DMS153 treated with DMSO at 0.1 percent for 48 hours (cell line): ENCODE measurements around the gene SLC5A9.
"Not testable (repeated sequence)": the region's sequence is repeated elsewhere in the genome, so short reads cannot be mapped to it uniquely, and the experiment has no call there.

Experiments used
- DNase-seq: peaks from one replicate; lab custom pipeline; 2025; ENCODE audit not compliant: unreplicated experiment; lab: John Stamatoyannopoulos, UW

Gene SLC5A9

DNA sequence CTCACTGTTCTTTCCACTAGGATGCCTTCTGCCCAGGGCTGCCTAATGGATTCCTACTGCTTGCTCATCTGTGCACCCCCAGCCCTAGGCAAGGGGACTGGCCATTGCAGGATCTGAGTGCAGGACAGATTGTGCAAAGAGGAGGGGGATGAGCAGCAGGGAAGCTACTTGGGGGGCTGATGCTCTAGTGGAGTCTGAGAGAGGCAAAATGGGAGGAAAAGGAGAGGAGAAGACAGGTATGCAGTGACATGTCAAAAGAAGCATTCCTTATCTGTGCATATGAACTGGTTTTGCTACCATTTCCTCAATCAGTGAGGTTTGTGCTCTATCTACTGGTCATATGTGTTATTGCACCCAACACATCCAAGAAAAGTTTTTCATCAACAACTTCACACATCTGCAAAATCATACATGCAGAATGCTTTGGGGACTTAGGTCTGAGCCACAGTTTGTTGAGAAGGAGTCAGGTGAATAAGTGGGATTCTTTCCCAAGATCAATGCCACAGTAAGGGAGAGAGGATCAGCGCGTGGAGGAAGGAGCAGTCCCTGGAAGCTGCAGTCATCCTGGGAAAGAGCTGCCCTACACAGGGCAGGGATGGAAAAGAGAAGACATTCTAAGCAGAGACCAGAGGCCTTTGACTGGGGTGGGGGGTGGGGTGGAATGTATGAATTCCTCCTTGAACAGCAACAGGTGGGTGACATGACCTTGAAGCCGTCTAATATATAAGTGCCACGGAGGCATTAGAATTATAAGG lies 14.4 kb downstream of the SLC5A9 start:
- DNase-seq = peak; percentile 35

DNA sequence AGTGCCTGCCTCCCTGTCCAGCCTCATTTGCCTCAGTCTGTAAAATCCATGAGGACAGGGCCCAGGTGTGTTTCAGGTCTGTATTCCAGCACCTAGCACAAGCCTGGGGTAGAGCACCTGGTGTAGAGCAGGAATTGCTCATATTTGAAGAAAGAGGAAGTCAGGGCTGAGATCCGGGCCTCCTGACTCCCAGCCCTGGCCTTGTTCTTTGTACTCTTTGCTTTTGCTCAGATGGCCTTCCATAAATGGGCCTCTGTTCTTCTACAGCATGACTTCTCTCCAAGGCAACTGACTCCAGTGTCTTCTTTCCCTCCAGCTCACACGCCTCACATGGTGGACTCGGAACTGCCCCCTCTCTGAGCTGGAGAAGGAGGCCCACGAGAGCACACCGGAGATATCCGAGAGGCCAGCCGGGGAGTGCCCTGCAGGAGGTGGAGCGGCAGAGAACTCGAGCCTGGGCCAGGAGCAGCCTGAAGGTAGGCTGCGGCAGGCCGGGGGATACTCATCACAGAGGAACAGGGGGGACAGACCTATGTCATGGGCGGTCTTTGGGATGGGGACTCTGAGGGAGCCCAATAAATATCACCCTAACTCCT lies 19.7 kb downstream of the SLC5A9 start:
- DNase-seq = no peak

DNA sequence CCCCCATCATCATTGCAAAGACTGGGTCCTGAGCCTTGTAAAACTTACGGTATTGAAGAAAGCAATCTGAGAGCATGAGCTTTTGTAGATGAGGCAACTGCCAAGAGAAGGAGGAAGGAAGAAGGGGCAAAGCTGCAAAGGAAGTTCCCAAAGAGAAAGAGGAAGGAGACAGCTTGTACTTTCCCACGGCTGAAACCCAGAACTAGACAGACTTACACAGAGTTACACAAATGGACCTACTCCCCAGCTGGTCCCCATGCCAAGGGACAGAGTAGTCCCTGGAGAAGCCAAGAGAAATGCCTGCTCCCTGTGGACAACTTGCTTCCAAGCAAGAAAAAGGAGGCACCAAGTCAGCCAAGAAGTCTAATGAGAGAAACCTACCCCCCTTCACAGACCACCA lies 22.6 kb downstream of the SLC5A9 start:
- DNase-seq = no peak

DNA sequence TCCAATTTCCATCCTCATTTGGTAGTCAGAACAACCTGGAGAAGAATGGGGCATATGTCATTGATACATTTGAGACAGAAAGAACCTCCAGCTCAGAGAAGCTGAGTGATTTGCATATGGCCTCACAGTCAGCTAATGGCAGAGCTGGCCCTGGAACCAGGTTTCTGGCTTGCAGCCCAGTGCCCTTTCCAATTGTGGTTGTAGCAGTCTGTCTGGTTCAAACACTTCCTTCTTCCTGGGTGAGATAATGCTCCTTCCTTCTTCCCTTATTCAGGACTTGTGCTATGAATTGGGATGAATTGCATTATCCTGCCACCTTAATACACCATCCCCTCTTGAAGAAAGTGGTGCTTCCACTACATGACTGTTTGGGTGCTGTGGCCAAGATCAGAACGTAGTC lies 24.2 kb downstream of the SLC5A9 start:
- DNase-seq = peak; percentile 91

DNA sequence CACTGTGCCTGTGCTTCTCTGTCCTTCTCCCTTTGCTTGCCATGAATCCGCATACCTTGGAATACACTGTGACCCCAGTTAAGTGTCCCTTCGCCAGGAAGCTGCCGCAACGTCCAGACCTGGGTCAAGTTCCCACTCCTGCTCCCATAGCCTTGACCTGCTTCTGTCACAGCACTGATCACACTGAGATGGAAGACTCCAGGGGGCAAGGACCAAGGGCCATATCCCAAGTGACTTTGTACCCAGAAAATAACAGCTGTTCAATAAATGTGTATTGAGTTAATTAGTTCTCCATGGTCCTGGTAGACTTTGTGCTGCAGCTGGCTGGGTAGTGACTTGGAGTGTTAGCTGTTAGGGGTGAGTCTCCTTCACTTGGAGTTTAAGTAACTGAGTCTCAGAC lies 25.8 kb downstream of the SLC5A9 start:
- no peak for DNase-seq

DNA sequence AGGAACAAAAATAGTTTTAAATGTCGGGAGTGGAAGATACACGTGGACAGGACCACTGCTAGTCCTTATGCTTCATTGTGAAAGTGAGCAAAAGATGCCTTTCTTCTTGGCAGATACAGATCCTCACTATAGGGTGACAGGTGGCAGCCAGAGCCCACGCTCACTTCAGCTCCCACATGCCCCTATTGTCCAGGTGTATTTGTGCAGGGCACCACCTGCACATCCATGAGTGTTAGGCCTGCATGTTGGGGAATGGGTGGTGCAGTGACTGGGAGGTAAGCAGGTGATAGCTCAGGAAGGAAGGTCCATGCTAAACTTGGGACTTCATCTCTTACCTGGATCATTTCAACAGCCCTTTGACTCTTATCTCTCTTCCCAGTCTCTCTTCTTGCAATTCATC lies 27.4 kb downstream of the SLC5A9 start:
- peak; percentile 27 for DNase-seq

DNA sequence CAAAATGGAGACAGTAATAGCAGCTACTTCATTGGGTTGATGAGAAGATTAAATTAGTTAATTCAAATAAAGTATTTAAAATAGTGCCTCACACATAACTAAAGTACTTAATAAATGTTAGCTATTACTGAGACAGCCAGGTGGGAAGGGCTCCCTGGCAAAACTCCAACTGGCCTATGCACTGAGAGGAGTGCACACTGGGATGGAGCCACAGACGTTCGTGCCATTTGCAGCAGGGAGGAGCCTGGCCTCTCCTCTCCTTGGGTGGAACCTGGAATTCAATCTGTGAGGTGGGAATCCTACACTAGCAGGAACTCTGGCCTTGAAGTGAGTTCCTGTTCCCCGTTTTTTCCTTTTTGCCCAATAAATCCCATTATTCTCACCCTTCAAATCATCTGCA lies 28.1 kb downstream of the SLC5A9 start:
- DNase-seq = no peak

DNA sequence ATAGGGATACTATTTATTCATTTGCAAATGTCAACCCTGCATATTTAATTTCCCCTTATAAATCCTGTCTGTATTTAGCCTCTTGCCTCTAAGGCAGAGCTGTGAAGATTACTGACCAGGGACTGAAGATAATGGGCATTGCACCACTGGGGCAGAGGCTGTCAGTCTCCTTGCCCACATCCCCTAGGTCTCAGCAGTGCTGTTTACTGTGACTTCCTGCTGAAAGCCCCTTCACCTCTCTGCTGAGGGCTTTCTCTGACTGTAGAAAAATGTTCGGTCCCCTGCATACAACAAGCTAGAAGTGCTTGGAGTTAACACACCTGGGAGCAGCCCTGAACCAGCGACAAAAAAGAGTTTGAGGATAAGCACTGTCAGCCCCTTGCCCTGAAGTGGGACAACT lies 28.8 kb downstream of the SLC5A9 start:
- no peak for DNase-seq

DNA sequence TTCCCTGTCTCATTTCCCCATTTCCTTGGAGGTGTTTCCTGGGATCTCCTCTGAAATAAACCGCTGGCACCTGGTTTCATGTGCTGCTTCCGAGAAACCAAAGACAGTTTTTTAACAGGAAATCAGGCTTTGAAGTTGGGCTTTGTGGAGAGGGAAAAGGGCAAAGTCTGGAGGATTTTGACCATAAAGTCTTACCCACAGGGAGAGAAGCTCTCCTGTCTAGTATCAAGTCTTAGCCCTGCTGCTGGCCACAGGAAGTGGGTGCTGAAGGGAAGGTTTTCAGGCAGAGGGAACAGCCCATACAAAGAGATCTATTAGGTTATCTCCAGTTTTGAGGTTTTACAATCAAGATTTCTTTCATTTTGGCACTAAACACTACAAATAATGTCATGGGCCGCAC lies 29.3 kb downstream of the SLC5A9 start:
- DNase-seq = no peak

DNA sequence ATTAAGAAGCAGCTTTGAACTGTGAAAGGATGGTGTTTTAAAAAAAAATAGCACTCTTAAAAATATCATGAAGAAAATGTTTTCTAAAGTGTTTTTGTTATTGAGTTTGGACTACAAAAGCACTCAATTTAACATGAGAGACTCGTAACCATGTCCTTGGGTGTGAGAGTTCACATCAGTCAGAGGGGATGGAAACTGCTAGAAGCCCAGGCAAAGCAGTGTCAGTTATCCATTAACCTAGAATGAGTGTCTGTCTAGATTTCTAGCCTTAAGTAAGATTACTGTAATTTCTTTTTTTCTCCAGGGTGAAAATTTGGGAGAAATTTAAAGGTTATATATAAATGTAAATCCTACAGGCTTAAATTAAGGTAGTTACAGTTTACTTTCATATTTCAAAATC lies 31.7 kb downstream of the SLC5A9 start:
- no peak for DNase-seq

DNA sequence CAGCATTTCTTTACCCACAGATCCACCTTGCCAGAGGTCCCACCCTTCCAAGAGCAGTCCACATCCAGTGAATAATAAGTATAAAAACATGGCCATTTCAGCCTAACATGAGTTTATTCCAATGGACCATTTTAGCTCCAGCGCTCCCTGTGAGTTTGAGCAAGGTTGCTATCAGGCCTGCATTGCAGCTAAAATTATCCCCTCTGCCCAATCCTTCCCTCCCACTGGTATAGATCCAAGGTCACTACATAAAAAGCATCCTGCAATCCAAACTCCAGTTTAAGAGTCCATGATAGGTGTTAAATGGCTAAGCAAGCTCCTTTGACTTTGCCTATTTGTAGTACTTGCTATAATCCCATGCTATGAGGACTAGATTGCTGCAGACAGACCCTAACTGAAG lies 35.6 kb downstream of the SLC5A9 start:
- DNase-seq = no peak

DNA sequence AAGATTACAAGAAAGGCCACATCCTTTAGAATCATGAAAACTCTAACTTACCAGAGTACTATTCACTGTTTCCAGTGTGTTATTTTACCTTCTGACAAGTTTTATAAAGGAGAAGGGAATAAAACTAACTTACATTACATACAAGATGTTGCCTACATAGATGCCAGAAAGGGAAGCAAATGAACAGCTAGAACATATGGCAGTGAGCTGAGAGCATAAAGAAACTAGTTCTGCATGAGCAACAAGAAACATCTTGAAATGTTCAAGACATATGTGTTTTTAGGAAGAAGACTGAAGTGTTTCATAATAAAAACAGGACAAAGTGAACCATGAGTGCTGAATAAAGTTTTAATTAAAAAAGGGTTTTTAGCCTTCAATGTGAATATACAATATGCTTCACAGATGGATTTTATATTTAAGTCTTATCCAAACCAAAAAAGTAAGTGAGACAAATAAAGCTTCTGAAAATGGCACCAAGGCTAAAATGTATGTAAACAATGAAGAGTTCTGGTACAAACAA lies 39.4 kb downstream of the SLC5A9 start:
- DNase-seq = no peak

DNA sequence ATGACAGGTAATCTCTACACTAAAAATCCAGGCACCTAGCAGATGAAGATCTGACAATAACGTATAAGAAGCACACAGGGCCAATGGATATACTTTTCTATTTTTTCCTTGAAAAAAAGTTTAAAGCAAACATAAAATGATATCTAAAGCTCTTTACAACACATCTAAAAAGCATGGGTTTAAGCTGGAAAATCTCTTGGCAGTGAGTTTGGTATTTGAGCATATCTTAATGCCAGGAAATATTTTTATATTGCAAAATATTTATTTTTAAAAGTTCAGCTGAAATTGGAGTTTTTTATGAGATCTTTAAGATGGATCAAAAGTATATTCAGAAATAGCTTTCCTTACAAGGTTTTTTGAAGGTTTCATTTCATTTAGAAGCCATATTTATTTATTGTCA lies 40.5 kb downstream of the SLC5A9 start:
- DNase-seq = no peak

DNA sequence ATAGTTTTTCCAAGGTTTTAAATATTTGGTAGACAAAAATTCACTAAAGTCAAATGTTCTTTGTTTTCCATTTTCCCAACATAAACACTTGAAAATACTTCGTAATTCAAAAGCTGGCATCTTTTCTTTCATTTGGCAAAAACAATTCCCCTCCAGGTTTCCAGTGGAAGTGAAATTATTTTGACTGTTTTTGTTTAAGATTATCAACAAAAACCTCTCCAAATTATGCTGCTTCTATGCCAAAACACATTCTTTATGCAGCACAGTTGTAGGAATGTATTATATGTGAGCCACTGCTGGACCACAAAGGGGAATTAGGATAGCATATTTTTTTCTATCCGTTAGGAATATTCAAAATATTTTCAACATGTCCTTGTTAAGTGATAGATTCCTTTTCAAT lies 44.1 kb downstream of the SLC5A9 start:
- DNase-seq = no peak

DNA sequence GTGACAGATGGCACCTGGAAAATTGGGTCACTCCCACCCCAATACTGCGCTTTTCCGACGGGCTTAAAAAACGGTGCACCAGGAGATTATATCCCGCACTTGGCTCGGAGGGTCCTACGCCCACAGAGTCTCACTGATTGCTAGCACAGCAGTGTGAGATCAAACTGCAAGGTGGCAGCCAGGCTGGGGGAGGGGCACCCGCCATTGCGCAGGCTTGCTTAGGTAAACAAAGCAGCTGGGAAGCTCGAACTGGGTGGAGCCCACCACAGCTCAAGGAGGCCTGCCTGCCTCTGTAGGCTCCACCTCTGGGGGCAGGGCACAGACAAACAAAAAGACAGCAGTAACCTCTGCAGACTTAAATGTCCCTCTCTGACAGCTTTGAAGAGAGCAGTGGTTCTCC lies 54.9 kb downstream of the SLC5A9 start:
- not testable (repeated sequence) for DNase-seq

DNA sequence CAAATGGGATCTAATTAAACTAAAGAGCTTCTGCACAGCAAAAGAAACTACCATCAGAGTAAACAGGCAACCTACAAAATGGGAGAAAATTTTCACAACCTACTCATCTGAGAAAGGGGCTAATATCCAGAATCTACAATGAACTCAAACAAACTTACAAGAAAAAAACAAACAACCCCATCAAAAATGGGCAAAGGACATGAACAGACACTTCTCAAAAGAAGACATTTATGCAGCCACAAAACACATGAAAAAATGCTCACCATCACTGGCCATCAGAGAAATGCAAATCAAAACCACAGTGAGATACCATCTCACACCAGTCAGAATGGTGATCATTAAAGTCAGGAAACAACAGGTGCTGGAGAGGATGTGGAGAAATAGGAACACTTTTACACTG lies 59.8 kb downstream of the SLC5A9 start:
- DNase-seq = not testable (repeated sequence)

DNA sequence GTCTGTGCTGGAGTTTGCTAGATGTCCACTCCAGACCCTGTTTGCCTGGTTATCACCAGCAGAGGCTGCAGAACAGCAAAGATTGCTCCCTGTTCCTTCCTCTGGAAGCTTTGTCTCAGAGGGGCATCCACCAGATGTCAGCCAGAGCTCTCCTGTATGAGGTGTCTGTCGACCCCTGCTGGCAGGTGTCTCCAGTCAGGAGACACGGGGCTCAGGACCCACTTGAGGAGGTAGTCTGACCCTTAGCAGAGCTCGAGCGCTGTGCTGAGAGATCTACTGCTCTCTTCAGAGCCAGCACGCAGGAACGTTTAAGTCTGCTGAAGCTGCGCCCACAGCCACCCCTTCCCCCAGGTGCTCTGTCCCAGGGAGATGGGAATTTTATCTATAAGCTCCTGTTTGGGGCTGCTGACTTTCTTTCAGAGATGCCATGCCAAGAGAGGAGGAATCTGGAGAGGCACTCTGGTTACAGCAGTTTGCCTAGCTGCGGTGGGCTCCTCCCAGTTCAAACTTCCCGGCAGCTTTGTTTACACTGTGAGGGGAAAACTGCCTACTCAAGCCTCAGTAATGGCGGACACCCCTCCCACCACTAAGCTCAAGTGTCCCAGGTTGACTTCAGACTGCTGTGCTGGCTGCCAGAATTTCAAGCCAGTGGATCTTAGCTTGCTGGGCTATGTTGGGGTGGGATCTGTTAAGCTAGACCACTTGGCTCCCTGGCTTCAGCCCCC lies 62.3 kb downstream of the SLC5A9 start:
- peak; percentile 35 for DNase-seq

DNA sequence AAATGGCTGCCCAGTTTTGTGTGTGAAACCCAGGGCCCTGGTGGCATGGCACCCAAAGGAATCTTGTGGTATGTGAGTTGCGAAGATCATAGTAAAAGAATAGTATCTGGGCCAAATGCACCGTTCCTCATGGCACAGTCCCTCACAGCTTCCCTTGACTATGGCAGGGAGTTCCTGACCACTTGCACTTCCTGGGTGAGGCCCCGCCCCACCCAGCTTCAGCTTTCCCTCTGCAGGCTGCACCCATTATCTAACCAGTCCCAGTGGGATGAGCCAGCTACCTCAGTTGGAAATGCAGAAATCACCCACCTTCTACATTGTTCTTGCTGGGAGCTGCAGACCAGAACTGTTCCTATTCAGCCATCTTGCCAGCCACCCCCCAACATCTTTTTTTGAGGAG lies 63.0 kb downstream of the SLC5A9 start:
- peak; percentile 51 for DNase-seq

DNA sequence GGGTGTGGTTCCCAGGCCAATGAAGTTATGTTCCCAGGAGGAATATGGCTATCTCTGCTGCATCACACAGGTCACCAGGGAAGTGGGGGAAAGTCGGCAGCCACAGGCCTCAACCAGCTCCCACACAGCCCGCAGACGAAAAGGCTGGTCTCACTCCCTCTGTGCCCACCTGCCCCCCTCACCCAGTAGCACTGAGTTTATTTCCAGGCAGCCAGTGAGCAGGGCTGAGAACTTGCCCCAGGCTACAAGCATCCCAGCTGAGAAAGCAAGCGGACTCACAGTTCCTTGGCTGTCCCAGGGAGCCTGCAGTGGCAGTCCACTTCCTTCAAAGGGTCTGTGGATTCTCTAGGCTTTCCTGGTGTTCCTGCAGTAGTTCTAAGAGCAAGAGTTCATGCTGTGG lies 68.9 kb downstream of the SLC5A9 start:
- no peak for DNase-seq

DNA sequence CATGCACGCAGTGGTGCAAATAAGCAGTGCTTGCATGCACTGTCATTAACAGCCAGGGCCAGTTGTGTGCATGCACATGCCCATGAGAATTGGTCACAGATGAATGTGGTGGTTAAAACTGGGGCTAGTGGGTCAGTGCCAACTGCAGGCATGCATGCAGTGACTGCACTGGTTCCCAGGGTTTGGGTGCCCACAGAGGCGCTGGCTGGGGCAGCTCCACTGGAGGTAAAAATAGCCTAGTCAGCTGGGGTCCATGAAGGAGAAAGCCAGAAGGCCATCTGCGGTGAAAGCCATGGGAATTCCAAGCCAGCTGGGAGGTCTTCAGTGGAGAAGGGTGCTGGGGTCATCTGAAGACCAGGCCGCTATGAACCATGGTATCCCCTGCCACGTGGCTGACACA lies 70.2 kb downstream of the SLC5A9 start:
- DNase-seq = no peak

DNA sequence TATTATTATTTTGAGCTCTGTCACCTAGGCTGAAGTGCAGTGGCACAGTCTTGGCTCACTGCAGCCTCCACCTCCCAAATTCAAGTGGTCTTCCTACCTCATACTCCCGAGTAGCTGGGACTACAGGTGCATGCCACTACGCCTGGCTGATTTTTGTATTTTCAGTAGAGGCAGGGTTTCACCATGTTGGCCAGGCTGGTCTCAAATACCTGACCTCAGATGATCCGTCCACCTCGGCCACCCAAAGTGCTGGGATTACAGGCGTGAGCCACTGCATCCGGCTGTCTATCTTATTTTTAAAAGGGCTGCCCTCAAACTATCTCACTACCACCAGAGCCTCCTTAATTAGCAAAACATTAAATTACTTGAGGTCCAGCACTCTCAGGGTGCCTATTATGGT lies 71.6 kb downstream of the SLC5A9 start:
- not testable (repeated sequence) for DNase-seq

DNA sequence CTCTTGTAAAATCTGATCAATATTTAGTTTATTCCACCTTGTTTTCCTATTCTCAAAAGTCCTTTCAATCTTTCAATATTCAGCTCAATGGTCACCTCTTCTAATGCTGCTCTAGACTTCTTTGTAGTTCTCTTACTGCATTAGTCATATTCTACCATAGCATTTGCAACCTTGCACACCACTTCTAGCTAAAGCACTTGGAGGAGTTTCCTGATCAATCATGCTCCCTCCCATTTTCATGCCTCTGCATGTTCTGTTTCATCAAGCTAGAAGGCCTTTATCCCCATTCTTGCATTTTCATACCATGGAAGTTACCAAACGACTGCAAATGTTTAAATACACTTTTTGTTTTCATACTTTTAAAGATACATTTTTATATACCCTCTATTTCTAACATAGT lies 72.1 kb downstream of the SLC5A9 start:
- DNase-seq = no peak
